ENCODE measurements around the gene GRIN2B.

GRIN2B gene

DNA sequence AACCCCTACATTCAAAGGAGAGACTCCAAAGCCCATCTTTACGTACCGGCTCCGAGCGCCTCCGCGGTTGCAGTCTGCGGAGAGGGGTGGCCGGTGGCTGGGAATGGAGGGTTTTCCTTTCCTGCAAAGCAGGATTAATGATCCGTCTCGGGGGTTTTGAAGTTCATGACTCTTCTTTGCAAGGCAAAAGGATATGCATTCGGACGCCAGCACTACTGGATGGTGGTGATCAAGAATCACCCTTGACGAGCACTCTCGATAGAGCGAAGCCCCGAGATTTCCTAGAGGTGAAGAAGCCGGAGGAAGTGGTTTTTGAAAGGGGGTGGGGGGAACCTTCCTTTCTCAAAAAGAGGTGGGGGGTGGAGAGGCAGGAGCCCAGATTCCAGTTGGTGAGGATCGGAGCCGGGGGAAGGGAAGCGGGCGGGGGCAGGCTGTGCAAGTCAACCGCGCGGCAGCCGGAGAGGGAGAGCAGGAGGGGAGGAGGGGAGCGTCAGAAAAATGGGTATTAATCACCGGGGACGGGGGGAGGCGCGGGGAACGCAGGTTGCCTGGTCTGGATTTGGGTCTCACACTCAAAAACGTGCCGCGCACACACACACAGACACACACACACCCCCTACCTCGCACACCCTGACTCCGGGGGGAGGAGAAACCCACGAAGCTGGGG is at the start of gene GRIN2B:
TSS of gene GRIN2B (minus strand) at position 307 of the 667 bp plus-strand sequence. CDS start 115,394 bp downstream, outside the sequence.
- no peak for DNase-seq

DNA sequence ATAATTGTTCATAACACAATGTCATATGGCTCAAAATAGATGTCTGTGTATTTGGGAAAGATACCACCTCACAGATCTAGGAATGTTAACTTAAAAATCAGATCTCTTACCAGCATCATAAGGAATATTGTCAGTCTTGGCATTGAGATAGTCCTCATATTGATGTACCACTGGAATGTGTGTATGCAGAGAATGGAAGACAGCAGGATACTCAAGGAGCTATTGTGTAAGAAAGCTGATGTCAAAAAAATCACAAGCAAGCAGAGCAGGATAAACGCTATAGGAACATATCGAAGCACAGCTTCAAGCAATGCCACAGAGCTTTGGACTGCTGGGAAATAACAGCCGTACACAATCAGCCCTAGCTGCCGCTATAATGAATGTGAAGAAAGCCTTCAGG is 45.1 kb upstream of the GRIN2B start:
- DNase-seq, result no peak

DNA sequence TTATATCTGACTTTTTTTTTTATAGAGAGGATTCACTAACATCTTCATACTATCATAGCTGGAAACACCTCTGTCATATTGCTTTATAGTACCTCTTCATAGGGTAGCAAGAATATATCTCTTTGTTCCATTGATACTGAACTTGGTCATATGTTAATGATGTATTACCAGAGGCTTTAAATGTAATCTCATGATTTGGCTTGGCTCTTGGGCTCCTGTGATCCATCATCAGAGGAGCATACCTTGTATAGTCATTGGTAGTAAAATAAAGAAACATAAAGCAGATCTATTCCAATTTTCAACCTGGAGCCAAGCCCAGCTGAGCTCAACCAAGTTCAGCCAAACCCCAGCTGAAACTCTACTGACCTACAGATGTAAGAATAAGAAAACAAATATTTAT is 43.2 kb upstream of the GRIN2B start:
- DNase-seq, result no peak

DNA sequence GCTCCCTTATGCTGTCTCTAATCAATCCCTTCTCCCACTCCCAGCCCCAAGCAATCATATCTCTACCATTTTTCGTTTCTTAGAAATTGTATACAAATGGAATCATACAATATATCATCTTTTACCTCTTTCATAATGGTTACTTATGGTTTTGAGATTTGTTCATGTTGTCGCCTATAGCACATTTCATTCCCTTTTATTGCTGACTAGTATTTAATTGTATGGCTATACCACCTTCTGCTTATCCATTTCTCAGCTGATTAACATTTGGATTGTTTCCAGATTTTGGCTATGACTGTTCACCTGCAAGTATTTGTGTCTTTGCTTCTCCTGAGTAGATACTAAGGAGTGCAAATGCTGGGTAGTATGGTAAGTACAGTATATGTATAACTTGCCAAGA is 36.7 kb upstream of the GRIN2B start:
- no peak for DNase-seq

DNA sequence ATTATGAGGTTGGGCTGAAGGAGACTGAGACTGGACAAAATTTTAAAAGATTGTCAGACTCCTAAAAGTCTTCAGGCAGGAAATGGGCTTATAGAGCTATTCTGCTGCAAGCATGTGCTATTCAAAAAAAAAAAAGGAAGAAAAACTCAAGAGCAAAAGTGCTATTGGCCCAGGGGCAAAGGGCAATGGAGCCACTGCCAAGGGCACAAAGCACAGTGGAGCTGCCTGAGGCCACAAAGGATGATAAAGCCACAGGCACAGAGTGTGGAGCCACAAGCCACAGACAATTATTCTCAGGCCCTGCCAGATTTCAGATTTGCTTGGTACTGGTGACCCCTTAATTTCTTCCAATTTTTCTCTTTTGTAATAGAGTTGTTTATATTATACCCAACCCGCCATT is 29.6 kb upstream of the GRIN2B start:
- no peak for DNase-seq

DNA sequence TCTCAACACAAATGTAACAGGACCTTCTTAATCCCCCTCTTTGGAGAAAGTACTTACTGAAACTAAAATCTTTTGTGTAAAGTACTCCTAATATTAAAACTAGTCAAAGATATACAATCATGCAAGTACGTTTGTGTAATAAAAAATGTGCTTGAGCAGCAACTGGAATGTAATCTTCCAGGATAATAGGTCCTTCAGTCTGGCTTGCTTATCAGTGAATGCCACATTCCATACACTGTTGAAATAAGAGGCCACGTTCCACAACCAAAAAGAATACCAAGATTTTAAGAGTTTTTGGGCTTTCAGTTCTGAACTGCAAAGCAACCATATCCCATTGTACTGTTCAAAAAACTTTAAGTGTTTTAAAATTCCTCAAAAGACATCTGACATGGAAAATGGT is 26.2 kb upstream of the GRIN2B start:
- DNase-seq, result no peak

DNA sequence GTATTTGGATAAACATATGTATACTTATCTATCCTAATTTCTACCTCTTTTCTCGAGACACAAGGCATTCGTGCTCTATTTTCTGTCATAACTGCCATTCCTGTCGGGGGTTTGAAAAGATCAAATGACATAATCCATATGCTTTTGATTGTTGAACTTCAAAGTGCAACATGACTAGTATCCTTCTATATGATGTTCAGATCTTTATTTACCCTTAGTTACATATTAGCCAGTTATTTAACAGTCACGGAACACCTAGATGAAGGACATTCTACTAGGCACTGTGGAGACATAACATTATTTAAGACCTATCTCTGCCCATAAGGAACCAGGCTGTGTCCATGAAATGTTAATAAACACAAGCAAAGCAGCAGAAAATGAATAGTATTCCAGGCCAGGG is 11.2 kb upstream of the GRIN2B start:
- DNase-seq, result no peak

DNA sequence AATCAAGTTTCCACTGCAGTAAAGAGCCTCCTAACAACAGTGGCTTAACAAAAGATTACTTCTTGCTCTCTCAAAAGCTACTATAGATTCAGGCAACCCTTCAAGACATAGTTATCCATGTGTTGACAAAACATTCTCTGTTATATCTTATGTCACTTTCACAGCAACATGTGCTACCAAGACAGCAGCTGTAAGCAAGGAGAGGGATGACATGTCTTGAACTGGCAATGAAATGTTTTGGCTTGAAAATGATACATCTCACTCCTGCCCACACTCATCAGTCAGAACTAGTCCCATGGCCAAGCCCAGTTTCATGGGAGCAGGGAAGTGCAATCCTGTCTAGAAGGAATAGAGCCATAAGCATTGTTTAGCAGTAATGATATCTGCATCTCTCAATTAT is 10.7 kb upstream of the GRIN2B start:
- DNase-seq, result no peak

DNA sequence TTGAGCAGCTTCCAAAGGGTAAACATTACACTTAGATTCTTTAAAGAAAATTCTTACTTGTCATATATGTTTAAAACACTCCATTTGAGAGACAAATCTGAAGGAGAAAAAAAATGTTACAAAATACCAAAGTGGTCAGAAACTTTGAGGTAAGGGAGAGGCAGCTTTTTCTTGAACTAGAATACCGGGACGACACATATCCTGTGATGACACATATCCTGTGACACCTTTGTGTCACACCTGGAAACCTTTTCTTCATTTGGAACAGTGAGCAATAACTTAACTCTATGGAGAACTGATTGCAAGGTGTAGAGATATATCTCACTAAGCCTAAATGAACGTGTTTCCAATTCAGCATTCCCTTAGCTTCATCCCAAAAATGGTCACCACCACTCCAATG is 4.6 kb upstream of the GRIN2B start:
- DNase-seq, result no peak

DNA sequence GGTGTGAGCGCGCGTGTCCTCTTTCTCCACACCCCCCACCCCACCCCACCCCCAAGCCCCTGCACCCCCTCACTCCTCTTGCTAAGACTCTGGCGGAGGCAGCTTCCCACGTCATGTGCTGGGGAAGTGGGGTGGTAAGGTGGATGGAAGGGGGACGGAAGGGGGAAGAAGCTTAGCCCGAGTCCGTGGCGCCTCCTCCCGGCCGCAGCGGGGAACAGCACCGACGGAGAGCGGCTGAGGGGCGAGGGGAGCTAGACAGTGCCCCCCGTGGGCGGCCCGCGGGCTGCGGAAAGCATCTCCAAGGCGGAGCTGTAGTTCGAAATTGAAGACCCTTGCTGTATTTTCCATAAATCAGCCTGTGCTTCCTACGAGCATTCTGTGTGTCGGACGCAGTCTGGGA is 588 bp upstream of the GRIN2B start:
- no peak for DNase-seq

DNA sequence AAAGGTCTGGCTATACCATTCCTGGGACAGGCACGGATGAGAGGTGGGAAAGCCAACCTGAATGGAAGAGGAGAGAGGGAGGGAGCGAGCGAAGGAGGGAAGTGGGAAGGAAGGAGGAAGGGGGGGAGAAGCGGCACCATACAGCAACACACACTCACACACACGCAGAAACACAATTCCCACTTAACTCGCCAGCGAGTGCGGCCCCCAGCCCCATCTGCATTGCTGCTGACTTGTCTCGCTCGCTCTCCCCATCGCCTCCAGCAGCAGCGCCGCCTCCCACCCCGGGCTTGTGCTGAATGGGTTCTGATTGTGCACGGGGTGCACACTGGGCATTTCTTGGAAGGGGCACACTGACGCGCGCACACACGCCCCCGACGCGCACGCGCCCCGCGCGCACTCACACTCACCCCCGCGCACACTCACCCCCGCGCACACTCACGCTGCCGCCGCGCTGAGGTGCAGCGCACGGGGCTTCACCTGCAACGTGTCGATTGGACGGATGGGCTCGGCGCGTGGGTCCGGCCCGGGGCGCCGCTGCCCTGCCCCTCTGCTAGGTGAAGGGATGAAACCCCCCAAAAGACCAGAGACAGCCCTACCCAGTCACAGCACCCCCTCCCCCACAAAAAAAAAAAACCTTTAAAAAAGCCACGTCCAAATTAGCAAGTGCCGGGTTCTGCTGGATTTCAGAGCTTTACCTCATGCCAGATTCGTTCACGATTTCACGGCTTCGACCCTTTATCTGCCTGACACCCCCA is 685 bp downstream of the GRIN2B start:
- DNase-seq, result no peak

DNA sequence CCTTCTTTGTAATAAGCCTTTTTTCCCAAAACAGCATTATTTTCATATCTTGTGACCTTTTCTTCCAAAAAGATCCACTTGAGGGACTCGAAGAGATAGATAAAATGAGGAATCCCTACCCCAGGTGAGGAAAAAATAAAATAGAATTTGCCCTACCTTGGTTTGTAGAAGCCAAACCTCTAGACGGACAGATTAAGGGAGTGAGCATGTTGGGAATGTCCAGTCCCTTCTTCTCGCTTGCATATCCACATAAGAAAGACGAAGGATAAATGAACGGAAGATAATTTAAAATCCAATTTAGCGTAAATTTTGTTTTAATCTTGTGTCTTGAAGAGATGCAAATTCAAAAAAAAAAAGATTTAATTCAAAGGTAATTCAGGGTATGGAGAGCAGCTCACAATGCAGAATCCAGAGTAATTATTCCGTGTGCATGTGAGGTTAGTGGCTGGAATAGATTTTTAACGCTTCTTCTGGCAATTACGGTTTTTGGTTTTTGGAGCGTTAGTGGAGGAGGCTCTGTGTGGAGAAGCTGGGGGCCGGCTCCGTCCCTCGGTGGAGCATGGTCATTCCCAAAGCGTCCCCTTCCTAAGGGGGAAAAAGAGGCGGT is 1.5 kb downstream of the GRIN2B start:
- DNase-seq, result no peak

DNA sequence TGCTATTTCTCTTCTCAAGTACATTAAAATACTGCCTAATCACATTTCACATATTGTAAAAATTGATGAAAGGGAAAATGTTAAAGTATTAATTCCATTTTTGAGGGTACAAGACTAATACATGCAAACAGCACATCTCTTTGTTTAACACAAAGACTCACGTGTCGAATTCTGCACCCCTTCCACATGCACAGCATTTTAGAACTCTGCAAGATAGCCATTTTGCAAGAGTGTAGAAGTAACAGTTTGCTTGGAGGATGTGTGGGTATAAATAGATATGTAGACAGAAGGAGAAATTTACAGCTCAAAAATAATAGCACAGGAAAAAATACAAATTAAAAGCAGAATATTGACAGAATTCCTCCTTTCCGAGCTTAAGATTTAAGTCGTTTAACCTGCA is 2.5 kb downstream of the GRIN2B start:
- DNase-seq, result no peak

DNA sequence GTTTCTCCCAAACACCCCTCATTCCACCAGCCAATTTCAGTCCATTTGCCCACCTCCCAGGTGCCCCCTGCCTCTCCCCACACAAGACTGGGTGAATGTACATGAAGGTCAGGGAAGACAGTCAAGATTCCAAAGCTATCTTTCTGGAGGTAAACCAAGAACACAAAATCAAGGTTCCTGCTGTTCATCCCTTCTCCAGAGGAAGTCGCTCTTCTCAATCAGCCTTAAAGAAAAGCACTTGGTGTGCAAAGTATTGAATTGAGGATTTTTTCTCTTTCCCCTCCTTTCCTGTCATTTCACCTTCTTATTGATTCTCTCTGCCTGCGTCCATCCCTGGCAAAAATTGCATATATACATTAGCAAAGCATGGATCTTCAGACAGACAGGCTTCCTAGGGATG is 4.5 kb downstream of the GRIN2B start:
- no peak for DNase-seq

DNA sequence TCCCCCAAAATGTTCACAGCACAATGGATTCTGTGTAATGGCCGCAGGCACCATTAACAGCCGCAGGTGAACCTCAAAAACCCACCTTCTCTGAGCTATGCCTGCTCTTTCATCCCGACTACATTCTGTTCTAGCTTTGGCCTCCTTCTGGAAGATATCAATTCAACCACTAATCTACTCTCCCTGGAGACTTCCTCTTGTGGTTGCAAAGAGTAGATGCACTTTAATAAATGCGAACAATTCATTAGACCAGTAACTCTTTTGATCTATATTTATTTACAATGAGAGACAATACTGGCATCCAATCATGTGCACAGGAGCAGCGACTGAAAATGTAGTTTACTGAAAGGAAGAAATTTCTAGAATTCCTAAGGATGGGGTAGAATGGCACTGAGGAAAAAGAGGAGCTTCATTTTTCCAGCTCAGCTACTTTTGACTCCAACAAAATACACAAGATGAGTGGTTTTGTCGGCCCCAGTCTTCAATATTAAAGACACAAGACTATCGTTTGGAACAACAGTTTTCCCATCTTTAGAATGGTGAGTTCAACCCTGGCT is 5.3 kb downstream of the GRIN2B start:
- DNase-seq, result no peak

DNA sequence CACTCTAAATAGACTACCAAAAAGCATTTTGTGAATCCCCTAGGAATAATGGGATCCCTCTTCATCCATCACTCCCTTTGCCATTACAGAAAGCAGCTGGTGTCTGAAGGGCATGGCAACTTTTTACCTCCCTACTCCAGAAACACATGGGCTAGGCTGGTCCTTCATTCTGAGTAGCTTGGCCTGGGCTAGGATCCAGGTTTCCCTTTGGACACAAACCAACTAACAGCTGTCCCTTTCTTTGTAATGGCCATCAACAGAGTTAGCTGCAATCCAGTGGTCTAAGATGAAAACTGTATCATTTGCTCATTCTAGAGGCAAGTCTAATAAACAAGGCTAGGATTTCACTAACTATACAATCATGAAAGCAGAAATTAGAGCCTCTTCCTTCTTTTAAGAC is 7.4 kb downstream of the GRIN2B start:
- DNase-seq, result no peak

DNA sequence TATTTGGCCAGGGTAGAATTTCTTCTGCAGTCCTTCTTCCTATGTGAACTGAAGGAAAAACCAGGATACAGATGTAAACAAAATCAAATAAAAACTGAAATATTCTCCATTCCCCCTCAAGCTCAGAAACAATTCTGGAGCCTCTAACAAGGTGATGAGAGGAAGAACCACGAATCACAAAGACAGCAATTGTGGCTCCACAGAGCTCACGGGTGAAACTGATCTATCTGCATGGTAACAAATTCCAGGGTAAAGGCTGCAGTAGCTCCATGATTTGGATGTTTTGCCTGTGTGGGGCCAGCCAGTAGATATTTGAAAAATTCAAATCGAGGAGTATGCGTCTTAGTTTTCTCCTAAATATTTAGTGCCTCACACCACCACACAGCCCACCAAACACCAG is 10.6 kb downstream of the GRIN2B start:
- no peak for DNase-seq

DNA sequence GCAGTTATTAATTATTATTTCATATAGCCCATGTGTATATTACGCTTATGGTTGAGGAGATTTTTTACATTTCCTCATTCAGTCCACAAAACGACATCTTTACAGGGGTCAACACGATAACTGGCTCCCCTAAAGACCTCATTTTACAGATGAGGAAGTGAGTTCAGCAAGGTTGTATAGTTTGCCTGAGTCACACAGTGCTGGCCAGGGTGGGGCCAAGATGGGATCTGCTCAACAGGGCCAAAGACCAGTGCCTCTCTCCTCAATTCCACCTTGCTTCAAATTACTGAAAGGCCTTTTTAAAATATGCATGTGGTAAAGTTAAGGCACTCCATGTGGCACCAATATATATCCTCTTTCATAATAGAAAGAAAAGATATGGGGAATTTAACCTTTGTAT is 13.1 kb downstream of the GRIN2B start:
- DNase-seq, result no peak

DNA sequence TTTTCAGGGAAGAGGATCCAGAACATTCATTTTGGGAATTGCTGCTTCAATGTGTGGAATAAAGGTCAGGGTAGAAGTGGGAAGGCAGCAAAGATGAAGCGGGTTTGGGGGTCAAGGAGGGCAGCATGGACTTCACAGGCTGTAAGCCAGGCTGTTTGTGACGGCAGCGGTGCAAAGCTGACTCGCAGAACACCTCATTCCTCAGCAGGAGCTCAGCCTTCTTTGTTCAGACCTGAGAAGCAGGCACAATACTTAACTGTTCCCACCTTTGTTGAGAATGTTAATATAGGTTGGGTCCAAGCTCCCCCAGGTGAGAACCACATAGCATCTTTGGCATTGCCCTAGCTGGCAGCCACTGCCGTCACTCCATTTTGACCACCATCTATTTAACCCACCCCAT is 16.7 kb downstream of the GRIN2B start:
- DNase-seq, result no peak

DNA sequence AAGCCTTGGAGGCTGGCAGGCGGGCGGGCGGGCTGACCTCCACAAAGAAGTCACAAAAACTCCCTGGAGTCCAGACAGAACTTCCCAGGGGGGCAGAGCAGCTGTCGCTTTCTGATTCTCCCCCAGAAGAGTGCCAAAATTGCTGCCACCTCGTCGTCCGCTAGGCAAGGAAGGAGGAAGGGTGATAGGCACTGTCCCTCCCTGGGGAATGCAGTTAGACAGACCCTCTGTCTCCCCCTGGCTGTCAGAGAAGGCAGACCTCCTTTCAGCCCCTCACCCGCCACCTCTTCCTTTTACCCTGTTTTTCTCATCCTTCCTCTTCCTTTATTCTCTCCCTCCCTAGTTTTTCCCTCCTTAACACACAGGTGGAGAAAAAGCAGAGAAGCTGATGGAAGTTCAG is 18.7 kb downstream of the GRIN2B start:
- no peak for DNase-seq

DNA sequence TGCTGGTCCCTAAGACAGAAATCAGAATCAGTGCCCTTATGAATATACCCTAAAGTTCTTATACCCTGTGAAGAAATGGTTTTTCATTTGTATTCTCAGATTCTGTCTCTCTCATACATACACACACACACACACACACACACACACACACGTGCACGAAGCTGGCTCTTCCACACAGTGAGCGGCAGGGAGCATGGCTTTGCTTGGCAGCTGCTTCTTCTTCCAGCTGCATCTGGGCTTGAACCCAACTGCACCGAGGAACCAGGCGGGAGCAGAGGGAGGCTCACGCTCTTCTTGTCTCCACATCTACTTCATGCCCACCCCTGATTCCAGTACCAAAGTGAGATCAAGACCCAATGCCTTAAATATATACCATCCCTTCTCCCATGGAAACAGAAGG is 19.4 kb downstream of the GRIN2B start:
- DNase-seq, result no peak

DNA sequence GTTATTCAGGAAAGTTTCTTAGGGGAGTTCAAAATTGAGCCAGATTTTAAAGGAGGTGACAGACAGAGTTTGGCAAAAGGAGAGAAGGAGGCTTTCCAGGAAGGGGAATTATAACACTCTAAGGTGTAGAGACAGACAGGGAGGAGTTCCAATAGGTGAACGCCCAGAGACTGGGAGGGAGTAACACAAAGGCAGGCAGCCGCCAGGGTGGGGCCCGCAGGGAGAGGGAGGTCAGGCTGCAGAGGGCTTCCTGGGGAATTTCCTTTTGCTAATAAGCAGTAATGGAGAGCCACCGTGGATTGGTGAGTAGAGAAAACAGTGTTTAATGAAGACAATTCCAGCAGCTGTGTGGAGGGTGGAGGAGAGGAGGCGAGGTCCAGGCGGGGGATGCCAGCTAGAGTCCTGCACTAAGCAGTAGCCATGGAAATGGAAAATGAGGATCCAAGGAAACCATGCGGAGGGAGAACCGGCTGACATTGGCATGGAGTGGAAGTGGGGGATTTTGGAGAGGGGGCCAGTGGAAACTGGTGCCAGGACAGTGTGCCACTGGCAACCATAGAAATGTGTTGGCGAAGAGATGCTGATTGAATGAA is 22.2 kb downstream of the GRIN2B start:
- no peak for DNase-seq

DNA sequence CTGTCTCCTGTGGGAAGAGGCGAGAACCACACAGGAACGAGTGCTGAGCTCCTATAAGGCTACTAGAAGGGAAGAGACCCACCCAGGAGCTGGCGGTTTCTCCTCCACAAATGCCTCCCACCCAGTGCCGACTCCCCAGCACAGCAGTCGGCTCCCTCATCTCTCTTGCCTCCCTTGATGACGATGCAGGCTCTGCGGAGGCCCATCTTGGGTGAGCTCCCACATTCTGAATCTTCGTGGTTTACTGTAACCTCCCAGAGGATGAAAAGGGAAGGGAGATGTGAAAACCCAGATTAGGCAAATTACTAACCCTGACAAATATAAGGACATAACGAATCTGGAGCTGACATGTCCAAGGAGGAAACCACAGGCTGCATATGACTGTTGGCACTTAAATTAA is 23.8 kb downstream of the GRIN2B start:
- DNase-seq, result no peak

Measured in CD4-positive, alpha-beta T cell treated with Interleukin-17A for 4 hours (primary cell).